RKO (cell line): ENCODE data around the gene NEDD9.

Experiments used
- DNase-seq: peaks from one replicate; pipeline ENCODE4 v3.0.0-alpha.2; 2016; ENCODE audit warnings: low spot score

NEDD9 gene

DNA sequence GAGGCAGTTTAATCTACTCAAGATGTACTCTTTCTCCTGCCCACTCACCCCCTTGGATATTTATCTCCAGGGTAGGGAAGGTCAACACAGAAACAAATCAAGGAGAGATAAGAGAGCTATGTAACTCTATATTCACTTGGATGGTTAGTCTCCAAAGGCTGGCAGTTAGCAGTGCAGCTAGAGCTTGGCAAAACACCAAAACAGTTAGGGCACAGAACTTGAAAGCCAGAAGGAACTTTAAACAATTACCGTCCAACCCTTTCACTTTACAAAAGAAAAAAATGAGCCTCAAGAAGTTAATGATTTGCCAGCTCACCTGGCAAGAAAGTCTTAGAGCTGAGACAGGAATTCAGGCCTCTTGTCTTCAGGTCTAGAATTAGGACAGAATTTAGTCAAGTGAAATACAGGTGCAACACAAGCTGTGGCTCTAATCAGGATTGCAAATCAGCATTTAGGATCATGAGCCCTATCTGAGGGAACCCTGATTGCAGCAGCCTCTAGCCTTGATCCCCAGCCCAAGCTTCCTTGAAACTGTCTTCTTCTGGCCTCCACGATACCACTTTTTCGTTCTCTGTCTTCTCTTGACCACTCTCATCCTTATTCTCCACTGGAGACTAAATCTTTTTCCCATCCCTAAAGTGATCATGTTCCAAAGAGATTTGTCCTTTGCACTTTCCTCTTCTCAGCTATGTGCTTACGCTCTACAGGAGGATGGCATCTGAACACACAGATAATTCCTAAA lies 14.9 kb downstream of the NEDD9 start:
- no peak for DNase-seq

DNA sequence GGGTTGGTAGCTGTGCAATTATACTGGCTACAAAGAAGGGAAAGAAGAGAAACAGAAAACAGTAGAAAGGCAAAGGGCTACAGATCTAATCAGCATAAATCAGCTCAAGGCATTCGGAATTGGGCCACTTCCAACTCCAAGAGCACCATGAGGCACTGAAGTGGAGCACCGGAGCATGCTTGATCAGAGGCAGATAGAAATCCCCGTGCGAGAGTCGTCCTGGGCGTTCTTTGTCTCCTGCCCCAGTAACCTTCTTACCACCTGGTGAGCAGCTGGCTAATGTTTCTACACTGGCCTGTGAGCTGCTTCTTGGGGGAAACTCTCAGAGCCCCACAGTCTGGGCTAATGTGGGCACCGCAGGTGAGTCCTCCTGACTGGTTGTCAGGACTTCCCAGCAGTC lies 16.7 kb downstream of the NEDD9 start:
- no peak for DNase-seq

- no peak for DNase-seq
These were observed 17.6 kb downstream of the NEDD9 start for GRCh38 chr6:11214901-11215300.

DNA sequence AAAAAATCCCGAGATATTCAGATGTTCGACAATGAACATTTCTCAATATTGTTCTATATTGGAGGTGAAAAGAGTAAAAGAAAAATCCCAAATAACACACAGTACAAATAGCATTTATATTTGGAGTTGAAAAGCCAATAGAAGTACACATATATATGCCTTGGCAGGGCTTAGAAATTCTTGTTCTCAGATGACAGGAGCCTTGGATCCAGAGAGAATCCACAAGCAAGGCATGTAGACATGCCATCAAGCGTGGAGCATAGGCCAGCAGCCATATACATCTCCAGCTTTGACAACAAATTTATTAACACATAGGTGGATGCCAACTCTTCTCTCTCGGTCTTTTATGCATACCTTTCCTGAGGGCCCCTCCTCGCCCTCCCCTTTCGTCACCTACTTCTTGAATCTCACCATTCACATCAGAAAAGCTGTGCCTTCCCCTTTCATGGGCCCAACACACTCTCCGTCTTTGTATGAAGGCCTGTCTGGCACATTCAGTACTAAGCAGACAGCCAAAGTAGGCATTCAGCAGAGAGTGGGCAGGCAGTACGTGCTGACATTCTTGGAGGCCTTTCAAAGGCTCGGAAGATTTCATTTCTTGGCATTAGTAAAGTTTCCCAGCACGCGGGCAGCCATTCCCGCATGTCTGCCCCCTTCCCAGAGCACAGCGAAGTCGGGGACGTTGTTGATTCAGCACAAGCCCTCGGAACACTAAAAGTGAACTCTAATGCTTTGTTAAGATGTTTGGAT lies 18.2 kb downstream of the NEDD9 start:
- no peak for DNase-seq

- no peak for DNase-seq
These were observed 18.9 kb downstream of the NEDD9 start for GRCh38 chr6:11213422-11214021.

GRCh38 chr6:11212664-11213063 lies 19.8 kb downstream of the NEDD9 start:
- no peak for DNase-seq

DNA sequence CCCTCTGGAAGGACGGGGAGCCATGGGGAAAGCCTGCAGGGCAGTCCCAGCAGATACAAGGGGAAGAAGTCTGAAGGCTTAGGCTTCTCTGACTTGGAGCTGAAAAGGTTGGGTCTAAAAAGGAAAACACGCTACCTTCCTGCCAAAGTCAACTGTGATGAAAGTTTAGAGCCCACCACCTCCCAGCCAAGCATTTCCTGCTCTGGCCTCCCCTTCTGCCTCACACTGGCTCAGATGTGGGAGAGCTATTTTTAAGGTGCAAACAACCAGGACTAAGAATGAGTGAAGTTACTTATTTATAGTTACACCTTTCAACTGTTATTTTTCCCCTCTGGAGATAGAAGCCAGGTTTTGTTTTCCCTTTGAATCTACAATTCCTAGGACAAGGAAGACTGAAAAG lies 21.2 kb downstream of the NEDD9 start:
- DNase-seq: no peak

DNA sequence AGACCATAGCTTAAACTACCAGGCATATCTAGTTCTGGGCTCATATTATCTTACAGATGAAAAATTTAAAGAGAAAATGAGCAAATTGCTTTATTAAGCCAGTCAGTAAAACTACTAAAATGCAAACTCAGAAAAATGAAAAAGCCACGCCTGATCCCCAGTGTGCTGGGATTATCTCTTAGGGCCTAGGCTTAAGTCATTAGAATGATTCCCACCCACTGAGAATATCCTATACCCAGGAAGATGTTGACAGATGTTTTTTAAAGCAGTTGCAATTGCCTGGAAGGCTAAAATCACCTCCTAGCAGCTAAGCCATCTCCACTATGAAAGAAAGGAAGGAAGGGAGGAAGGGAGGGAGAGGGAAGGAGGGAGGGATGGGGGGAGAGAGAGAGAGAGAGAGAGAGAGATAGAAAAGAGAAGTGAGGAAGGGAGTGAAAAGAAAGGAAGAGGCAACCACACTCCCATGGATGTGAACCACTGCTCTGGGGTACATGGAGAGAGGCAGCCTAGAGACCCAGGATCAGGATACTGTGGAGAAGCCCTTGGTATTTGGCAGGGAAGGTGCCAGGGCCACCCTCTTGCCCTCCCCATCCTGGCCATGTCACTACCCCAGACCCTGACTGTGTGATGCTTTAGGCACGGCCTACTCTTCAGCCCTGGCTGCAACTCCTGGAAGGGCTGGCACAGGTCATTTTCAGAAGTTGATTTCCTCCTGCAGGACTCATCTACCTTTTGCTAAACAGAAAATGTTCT lies 21.9 kb downstream of the NEDD9 start:
- no peak for DNase-seq

DNA sequence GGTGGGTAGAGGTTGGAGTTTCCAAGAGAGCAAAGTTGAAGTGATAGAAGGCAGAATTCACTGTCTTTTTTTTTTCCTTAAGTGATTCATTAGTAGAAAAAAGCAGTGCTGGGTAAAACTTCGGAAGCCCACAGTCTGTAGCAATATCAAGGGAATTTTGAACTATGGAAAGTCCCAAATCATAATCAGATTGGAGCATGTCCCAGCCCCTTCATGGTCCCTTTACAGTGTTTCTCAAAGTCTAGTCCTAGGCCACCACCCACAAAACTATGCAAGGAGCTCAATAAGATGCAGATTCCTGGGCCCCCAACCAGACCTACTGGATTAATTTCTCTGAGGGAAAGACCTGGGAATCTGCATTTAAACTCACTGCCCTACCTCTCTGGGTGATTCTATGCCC lies 22.6 kb downstream of the NEDD9 start:
- DNase-seq: no peak

GRCh38 chr6:11209369-11209768 lies 23.1 kb downstream of the NEDD9 start:
- no peak for DNase-seq

- no peak for DNase-seq
These were observed 23.6 kb downstream of the NEDD9 start for GRCh38 chr6:11208854-11209253.

- DNase-seq: no peak
These were observed 24.2 kb downstream of the NEDD9 start for GRCh38 chr6:11208267-11208666.

DNA sequence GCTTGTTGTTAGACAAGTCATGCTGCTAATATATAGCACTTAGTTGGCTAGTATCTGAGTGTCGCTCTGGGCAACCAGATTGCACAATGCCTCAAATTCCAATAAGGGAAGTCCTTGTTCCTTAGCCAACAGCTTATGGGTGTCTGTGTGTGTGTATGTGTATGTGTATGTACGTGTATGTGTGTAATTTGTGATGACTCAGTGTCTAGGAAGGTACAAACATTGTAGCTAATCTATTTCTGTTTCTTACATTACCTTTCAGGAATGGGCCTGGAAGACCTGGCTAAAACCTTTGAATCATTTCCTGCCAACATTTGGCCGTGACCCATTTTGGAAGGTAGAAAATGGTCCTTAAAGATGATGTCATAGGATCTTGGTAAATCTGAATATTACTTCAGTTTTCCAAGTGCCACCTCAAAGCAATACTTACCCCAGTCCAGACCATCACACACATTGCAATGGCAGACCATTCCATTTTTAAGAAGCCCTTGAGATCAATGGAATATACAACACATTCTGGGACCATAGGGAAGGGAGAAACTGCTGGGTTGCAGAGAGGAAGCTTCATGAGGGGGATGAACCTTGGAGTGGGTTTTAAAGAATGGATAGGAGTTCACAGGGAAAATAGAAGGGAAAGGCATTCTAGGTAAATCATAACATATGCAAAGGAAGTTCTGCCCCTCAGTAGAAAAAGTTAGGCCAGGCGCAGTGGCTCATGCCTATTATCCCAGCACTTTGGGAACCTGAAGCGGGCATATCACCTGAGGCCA lies 25.1 kb downstream of the NEDD9 start:
- DNase-seq: peak; percentile 62

DNA sequence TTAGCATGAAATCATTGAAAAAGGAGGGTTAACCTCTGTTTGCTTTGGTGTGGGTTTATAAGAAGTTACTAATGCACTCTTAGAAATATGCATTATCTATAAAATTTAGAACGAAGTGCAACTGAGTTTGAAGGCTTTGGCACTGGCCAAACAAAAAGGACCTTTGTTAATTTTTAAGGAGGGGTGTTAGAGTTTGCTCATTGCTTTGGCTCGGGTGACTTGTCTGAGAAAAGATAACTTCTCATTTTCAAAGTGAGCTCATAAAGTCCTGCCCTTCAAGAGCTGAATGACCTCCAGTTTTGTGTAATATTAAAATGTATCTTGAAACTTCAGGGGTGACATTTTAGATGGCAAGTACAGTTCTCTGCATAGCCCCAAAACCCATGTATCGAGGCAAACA lies 25.9 kb downstream of the NEDD9 start:
- DNase-seq: no peak

DNA sequence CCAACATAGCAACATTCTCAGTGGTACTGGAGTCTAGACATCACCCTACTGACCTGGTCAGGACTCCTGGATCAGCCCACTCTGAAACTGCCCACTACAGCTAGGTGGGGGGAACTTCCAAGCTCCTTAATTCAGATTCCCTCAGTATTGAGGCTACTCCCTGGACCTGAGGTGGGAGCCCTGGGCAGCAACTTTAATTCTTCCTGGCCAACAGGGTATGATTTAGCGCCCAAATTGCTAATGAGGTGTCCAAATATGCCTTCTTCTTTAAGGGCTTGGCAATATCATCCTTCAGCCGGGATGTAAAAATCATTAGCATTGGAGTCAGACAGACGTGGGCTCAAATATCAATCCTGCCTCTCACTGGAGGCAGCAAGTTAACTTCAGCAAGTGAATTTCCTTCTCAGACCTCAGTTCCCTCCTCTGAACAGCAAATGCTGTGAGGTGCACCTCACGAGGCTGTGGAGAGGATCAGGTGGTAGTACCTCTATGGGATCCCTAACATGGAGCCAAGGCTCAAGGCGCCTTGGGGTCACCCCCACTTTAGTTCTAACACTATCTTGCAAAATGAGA lies 27.6 kb downstream of the NEDD9 start:
- DNase-seq: no peak

- DNase-seq: no peak
These were observed 28.5 kb downstream of the NEDD9 start for GRCh38 chr6:11204005-11204399.

GRCh38 chr6:11203306-11204004 lies 29.0 kb downstream of the NEDD9 start:
- no peak for DNase-seq

DNA sequence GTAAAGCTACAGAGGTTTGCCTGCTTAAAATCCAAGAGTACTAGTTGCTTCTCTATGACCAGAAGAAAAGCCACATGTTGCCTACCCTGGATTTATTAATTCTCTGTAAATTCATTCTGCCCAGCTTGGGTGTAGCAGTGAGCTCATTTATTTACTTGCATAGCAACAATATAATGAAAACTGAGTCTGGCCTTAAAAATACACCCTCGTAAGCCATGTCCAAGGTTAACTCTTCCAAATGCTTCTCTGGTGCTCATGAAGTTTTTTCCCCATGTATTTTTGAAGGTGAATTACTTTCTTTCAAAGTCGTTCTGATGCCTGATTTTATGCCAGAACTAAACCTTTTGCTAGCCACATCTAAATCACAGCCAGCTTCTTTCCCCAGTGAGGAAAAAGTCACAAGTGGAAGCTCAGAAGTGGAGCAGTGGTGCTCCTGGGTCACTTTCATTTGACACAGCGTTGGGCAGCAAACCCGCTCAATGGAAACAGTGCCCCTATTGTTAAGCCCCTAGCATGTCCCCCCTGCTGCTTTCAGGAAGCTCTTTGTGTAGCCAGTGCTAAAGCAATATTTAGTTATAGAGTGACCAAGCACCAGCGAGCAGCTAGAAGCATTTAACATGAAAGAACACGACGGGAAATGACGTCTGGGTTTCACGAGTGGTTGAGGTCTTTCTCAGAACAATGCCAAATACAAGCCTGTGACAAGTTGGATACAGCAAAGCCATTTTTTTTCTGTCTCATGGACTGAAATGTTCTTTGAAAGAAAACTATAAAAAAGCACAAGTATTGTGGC lies 29.8 kb downstream of the NEDD9 start:
- DNase-seq: no peak

DNA sequence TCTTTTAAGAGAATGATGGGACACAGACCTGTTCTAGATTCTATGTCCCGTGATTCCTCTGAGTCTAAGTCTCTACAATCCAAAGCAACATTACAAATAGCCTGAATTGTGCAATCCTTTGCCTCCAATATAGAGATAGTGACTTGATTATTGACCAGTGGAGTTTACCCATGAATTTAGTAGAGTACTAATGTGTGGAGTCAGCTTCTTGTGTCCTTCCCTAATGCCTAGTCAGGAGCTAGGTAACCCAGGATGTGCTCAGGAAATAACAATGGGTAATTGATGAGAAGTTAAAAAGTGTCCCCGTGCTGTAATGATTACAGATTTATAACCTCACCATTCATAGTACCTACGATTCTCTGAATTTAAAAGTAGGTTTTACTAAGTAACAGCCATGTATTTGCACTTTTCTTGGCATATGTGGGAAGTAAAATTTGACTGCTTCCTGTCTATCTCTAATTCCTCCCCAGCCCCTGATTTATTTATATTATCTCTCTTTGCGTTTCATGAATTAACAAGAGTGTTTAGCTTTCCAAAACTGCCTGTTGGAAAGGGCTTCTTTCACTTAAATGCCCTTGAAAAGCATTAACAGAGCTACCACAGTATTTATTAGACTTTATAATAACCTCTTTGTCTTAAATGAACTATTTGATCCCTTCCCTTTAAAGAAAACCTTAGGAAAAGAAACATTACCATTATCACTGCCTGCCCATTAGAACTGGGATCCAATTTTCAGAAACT lies 30.5 kb downstream of the NEDD9 start:
- no peak for DNase-seq
